Activated CD8-positive, alpha-beta T cell treated with anti-CD3 and anti-CD28 coated beads for 36 hours (primary cell): ENCODE data around the gene WFDC10B. TPM values are rescaled to one million over a fixed set of nuclear protein-coding genes. Genes with fewer than 3 reads are reported as not detected.
"Not testable (repeated sequence)": the region's sequence is repeated elsewhere in the genome, so short reads cannot be mapped to it uniquely, and the experiment has no call there.

Experiments used
- ATAC-seq: fragments of 200-7000 bp; cut with Tn5 transposase; one replicate; pipeline ENCODE4 v1.10.0; 2021; ENCODE audit warnings: mild to moderate bottlenecking, moderate library complexity
- CTCF ChIA-PET: fragments of 350-600 bp; sonication (Branson Sonifier 250); formaldehyde crosslinking; loops from one replicate; lab custom pipeline; 2021; ENCODE audit warnings: antibody characterized with exemption; lab: Charles Lee
- POLR2A ChIA-PET: fragments of 350-600 bp; sonication (Branson Sonifier 250); formaldehyde crosslinking; loops from one replicate; lab custom pipeline; 2021; ENCODE audit warnings: antibody characterized with exemption; lab: Charles Lee
- DNase-seq: peaks from one replicate; pipeline ENCODE4 v3.0.0-alpha.2; 2020
- H3K27ac Mint-ChIP-seq: one replicate; pipeline ENCODE4 v1.8.0; 2021; ENCODE audit warnings: mild to moderate bottlenecking, mixed read lengths
- H3K27me3 Mint-ChIP-seq: one replicate; pipeline ENCODE4 v1.8.0; 2021; ENCODE audit warnings: mixed read lengths
- H3K36me3 Mint-ChIP-seq: one replicate; pipeline ENCODE4 v1.8.0; 2021; ENCODE audit warnings: low read depth, mixed read lengths
- H3K4me1 Mint-ChIP-seq: one replicate; pipeline ENCODE4 v1.8.0; 2021; ENCODE audit warnings: low read depth, mixed read lengths
- H3K4me3 Mint-ChIP-seq: one replicate; pipeline ENCODE4 v1.8.0; 2021; ENCODE audit warnings: mild to moderate bottlenecking, moderate library complexity, mixed read lengths
- H3K9me3 Mint-ChIP-seq: one replicate; pipeline ENCODE4 v1.8.0; 2021; ENCODE audit warnings: mixed read lengths
- intact Hi-C: fragments of 100-400 bp; cut with micrococcal nuclease; formaldehyde crosslinking; loops from one replicate; pipeline ENCODE4 v1.10.0; 2022
- total RNA-seq, 2 experiments: library from RNA; stranded (reverse); gene quantifications; one replicate each; pipeline ENCODE4 v1.2.3, GENCODE V29; 2021
- TF ChIP-seq, protein P1 (sequence below): fragments of 200-600 bp; IDR thresholded peaks from one replicate; pipeline ENCODE4 v1.8.0; 2022; ENCODE audit warnings: antibody characterized with exemption, mild to moderate bottlenecking

Gene WFDC10B
- total RNA-seq, 2 experiments from 2014 or later: not detected

- DNase-seq (no peak), ATAC-seq (no peak)
- H3K36me3 Mint-ChIP-seq: no peaks in the 10 kb centered on the region
- ChIA-PET CTCF (interaction anchor here (1.1 to 1.8 kb wide), 2 partner anchors 14 to 85 kb away, joined by 3 to 4 read pairs; no protein-coding TSS in a partner anchor), POLR2A (no interaction called here)
- no peaks in the 10 kb centered on the region for H3K4me1 Mint-ChIP-seq
- intact Hi-C loops: no loop called here
- peaks cover 8% of the 10 kb centered on the region for H3K27me3 Mint-ChIP-seq
- H3K4me3 Mint-ChIP-seq: no peak overlapping the region
- no peaks in the 10 kb centered on the region for H3K9me3 Mint-ChIP-seq
- TF ChIP-seq, protein P1, sequence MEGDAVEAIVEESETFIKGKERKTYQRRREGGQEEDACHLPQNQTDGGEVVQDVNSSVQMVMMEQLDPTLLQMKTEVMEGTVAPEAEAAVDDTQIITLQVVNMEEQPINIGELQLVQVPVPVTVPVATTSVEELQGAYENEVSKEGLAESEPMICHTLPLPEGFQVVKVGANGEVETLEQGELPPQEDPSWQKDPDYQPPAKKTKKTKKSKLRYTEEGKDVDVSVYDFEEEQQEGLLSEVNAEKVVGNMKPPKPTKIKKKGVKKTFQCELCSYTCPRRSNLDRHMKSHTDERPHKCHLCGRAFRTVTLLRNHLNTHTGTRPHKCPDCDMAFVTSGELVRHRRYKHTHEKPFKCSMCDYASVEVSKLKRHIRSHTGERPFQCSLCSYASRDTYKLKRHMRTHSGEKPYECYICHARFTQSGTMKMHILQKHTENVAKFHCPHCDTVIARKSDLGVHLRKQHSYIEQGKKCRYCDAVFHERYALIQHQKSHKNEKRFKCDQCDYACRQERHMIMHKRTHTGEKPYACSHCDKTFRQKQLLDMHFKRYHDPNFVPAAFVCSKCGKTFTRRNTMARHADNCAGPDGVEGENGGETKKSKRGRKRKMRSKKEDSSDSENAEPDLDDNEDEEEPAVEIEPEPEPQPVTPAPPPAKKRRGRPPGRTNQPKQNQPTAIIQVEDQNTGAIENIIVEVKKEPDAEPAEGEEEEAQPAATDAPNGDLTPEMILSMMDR: no peak
- H3K27ac Mint-ChIP-seq: no peak overlapping the region
Observed at GRCh38 chr20:45685896-45686295, 18.9 kb downstream of the WFDC10B start.

DNA sequence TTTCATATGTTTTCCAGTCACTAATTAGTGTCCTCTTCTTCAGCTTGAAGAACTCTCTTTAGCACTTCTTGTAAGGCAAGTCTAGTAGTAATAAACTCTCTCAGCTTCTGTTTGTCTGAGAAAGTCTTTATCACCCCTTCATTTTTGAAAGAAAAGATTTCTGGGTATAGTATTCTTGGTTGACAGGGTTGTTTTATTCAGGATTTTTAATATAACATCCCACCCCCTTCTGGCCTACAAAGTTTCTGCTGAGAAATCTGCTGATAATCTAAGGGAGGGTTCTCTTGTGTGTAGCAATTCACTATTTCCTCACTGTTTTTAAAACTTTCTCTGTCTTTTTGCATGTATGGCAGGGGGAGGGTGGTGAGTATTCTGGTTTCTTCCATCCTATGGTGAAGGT is 25.2 kb downstream of the WFDC10B start:
- ATAC-seq (no peak), DNase-seq (no peak)
- peaks cover 31% of the 10 kb centered on the region for H3K9me3 Mint-ChIP-seq
- no peak overlapping the region for H3K4me3 Mint-ChIP-seq
- TF ChIP-seq, protein P1: no peak
- H3K36me3 Mint-ChIP-seq: peaks cover 3% of the 10 kb centered on the region
- no peak overlapping the region for H3K27ac Mint-ChIP-seq
- peaks cover 16% of the 10 kb centered on the region for H3K27me3 Mint-ChIP-seq
- ChIA-PET POLR2A (no interaction called here), CTCF (no interaction called here)
- no peaks in the 10 kb centered on the region for H3K4me1 Mint-ChIP-seq
- intact Hi-C loops: no loop called here

DNA sequence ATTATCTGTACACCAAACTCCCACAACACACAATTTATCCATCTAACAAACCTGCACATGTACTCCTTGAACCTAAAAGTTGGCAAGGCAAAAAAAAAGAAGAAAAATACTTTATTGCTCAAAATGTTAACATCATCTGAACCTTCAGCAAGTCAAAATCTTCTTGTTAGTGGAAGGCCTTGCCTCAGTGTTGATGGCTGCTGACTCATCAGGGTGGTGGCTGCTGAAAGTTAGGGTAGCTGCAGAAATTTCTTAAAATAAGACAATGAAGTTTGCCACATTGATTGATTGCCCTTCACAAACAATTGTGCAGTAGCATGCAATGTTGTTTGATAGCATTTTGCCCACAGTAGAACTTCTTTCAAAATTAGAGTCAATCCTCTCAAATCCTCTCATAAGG is 32.1 kb downstream of the WFDC10B start:
- intact Hi-C loops: no loop called here
- H3K36me3 Mint-ChIP-seq: no peaks in the 10 kb centered on the region
- ATAC-seq (no peak), DNase-seq (no peak)
- ChIA-PET CTCF (interaction anchor here (1.5 kb wide), 1 partner anchor 98 kb away, joined by 5 read pairs; no protein-coding TSS in a partner anchor), POLR2A (no interaction called here)
- TF ChIP-seq, protein P1: no peak
- H3K9me3 Mint-ChIP-seq: peaks cover 12% of the 10 kb centered on the region
- H3K4me1 Mint-ChIP-seq: no peaks in the 10 kb centered on the region
- no peak overlapping the region for H3K27ac Mint-ChIP-seq
- no peak overlapping the region for H3K4me3 Mint-ChIP-seq
- peaks cover 30% of the 10 kb centered on the region for H3K27me3 Mint-ChIP-seq

GRCh38 chr20:45670139-45670538 is 34.7 kb downstream of the WFDC10B start, which contains the start of gene WFDC11:
Gene WFDC11, minus strand, starts transcription at chr20:45670239. Its CDS starts 19,639 bp downstream, at chr20:45650600.
- TF ChIP-seq, protein P1: no peak
- POLR2A ChIA-PET: no interaction called here
- Mint-ChIP-seq H3K36me3 (no peaks in the 10 kb centered on the region), H3K9me3 (no peaks in the 10 kb centered on the region), H3K4me3 (no peak within 1 kb of the TSS), H3K27ac (no peak within 1 kb of the TSS), H3K27me3 (peaks cover 20% of the 10 kb centered on the region), H3K4me1 (no peaks in the 10 kb centered on the region)
- DNase-seq: no peak
- no peak for ATAC-seq
- intact Hi-C loops: no loop called here
- CTCF ChIA-PET: no interaction called here

DNA sequence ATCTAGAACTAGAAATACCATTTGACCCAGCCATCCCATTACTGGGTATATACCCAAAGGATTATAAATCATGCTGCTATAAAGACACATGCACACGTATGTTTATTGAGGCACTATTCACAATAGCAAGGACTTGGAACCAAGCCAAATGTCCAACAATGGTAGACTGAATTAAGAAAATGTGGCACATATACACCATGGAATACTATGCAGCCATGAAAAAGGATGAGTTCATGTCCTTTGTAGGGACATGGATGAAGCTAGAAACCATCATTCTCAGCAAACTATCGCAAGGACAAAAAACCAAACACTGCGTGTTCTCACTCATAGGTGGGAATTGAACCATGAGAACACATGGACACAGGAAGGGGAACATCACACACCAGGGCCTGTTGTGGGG is 47.8 kb downstream of the WFDC10B start:
- not testable (repeated sequence) for ATAC-seq

DNA sequence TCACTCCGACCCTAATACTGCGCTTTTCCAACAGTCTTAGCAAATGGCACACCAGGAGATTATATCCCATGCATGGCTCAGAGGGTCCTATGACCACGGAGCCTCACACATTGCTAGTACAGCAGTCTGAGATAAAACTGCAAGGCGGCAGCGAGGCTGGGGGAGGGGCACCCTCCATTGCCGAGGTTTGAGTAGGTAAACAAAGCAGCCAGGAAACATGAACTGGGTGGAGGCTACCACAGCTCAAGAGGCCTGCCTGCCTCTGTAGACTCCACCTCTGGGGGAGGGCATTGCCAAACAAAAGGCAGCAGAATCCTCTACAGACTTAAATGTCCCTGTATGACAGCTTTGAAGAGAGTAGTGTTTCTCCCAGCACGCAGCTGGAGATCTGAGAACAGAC is 53.1 kb downstream of the WFDC10B start:
- DNase-seq, POLR2A ChIA-PET, H3K4me1 Mint-ChIP-seq, intact Hi-C loops, H3K36me3 Mint-ChIP-seq, H3K27ac Mint-ChIP-seq, CTCF ChIA-PET, ATAC-seq, H3K4me3 Mint-ChIP-seq, H3K9me3 Mint-ChIP-seq: not testable (repeated sequence)
- H3K27me3 Mint-ChIP-seq: peaks cover 12% of the 10 kb centered on the region

More for the DNA sequence above, 47.8 kb downstream of the WFDC10B start:
- POLR2A ChIA-PET, H3K27ac Mint-ChIP-seq, H3K27me3 Mint-ChIP-seq, intact Hi-C loops, DNase-seq, CTCF ChIA-PET, H3K4me1 Mint-ChIP-seq, H3K36me3 Mint-ChIP-seq, H3K9me3 Mint-ChIP-seq, H3K4me3 Mint-ChIP-seq: not testable (repeated sequence)
